ENCODE measurements around the gene ARAP1.

ARAP1 gene

DNA sequence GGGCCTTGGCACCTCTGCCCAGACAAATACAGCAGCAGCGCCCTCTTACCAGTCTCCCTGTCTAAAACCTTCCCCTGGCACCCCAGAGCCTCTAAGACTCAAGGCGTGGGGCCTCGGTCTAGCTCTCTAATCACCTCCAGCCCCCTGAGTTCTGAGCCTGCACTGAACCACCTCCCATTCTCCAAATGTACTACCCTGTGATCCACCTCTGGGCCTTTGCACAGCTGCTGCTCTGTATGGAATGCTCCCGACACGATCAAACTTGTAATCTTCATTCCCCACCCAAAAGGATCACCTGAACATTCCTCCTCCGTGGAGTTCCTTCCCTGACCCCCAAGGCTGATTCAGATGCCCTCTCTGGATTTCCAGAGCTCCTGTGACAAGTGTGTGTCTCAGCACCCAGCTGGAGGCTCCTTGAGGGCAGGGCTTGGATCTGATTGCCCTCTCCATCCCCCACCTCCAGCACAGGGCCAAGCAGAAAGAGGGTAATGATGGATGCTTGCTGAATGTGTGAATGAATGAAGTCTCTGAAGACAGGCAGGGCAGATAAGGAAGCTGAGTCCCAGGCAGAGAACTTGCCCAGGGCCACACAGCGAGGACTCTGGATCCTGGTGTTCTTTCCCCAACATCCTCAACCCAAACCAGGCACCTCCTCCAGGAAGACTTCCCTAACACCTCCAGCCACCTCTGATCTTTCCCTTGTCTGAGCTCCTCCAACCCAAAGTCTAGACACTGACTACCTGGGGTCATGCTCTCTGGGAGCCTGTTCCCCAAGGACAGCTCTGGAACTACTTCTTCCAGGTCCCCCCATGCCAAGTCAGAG, 23.3 kb upstream of the ARAP1 start:
- no peak overlapping the region for H3K4me3 ChIP-seq (ENCODE audit: low read depth, low read length)
- no peak for DNase-seq (ENCODE audit: low read depth, low spot score)
- in situ Hi-C loops (cut with HindIII; ENCODE audit: low sequenced_read_pairs), result no loop called here
- TF ChIP-seq, protein P1, sequence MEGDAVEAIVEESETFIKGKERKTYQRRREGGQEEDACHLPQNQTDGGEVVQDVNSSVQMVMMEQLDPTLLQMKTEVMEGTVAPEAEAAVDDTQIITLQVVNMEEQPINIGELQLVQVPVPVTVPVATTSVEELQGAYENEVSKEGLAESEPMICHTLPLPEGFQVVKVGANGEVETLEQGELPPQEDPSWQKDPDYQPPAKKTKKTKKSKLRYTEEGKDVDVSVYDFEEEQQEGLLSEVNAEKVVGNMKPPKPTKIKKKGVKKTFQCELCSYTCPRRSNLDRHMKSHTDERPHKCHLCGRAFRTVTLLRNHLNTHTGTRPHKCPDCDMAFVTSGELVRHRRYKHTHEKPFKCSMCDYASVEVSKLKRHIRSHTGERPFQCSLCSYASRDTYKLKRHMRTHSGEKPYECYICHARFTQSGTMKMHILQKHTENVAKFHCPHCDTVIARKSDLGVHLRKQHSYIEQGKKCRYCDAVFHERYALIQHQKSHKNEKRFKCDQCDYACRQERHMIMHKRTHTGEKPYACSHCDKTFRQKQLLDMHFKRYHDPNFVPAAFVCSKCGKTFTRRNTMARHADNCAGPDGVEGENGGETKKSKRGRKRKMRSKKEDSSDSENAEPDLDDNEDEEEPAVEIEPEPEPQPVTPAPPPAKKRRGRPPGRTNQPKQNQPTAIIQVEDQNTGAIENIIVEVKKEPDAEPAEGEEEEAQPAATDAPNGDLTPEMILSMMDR (IDR thresholded peaks at IDR 0.05; ENCODE audit: low read depth, low read length), result no peak

DNA sequence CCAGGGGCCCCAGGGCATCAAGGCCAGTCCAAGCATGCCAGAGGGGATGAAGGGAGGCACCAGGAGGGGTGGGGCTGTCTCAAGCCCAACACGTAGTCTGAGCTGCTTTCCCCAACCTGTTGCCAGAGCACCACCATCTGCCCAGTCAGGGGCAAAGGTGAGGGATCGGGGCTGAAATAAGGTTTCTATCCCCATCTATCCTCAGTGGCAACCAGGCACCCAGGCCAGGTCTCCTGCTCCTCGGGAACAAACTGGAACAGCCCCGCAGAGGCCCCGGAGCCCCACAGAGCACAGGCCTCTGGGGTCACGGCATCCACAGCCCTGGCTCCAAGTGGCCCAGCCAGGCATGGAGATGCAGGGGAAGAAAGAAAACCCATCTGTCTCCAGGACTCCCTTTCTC, 22.3 kb upstream of the ARAP1 start:
- TF ChIP-seq, protein P1 (IDR thresholded peaks at IDR 0.05; ENCODE audit: low read depth, low read length), result no peak
- in situ Hi-C loops (cut with HindIII; ENCODE audit: low sequenced_read_pairs), result no loop called here
- no peak overlapping the region for H3K4me3 ChIP-seq (ENCODE audit: low read depth, low read length)
- DNase-seq (ENCODE audit: low read depth, low spot score), result no peak

DNA sequence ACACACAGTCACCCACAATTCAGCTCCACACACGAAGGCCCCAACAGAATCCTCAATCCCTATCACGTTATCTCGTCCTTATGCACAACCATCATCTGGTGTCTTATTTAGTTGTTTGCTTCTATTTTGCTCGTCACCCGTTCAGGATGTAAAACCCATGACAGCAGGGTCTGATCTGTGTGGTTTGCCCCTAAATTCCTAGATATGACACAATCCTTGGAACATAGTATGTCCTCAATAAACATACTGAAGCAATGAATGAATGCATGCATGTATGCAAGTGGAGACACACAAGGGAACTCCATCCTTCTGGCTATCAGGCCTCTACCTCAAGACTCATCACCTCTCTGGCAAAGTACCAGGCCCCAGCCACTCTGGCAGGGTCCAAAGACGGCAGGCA, 21.5 kb upstream of the ARAP1 start:
- in situ Hi-C loops (cut with HindIII; ENCODE audit: low sequenced_read_pairs), result no loop called here
- DNase-seq (ENCODE audit: low read depth, low spot score), result no peak
- no peak overlapping the region for H3K4me3 ChIP-seq (ENCODE audit: low read depth, low read length)
- TF ChIP-seq, protein P1 (IDR thresholded peaks at IDR 0.05; ENCODE audit: low read depth, low read length), result no peak

DNA sequence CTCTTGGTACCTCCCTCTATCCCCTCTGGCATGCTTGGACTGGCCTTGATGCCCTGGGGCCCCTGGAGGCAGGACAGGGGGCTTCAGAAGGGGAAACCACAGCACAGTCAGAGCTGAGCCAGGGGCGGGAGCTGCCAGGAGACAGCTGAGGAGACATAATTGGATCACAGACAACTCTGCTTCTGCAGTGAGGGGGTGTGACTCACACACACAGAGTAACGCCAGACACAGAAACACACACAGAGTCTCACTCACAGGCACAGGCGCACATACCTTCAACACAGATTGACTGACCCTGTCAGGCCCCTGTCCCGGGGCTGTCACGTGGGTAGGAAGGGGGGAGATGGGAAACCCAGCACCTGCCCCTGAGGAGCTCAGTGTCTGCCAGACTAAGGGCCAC, 21.1 kb upstream of the ARAP1 start:
- H3K4me3 ChIP-seq (ENCODE audit: low read depth, low read length), result no peak overlapping the region
- DNase-seq (ENCODE audit: low read depth, low spot score), result peak; percentile 85
- TF ChIP-seq, protein P1 (IDR thresholded peaks at IDR 0.05; ENCODE audit: low read depth, low read length), result no peak
- in situ Hi-C loops (cut with HindIII; ENCODE audit: low sequenced_read_pairs), result no loop called here

DNA sequence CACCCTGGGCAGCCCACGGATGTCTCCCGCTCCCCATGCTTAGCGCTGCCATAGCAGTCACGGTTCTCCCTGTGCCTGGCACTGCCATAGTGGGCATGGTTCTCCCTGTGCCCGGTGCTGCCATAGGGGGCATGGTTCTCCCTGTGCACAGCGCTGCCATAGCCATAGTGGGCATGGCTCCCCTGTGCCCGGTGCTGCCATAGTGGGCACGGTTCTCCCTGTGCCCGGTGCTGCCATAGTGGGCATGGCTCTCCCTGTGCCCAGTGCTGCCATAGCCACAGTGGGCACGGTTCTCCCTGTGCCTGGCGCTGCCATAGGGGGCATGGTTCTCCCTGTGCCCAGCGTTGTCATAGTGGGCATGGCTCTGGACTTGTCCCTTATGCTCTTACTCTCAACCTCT, 19.9 kb upstream of the ARAP1 start:
- DNase-seq (ENCODE audit: low read depth, low spot score), result no peak
- TF ChIP-seq, protein P1 (IDR thresholded peaks at IDR 0.05; ENCODE audit: low read depth, low read length), result no peak
- in situ Hi-C loops (cut with HindIII; ENCODE audit: low sequenced_read_pairs), result no loop called here

DNA sequence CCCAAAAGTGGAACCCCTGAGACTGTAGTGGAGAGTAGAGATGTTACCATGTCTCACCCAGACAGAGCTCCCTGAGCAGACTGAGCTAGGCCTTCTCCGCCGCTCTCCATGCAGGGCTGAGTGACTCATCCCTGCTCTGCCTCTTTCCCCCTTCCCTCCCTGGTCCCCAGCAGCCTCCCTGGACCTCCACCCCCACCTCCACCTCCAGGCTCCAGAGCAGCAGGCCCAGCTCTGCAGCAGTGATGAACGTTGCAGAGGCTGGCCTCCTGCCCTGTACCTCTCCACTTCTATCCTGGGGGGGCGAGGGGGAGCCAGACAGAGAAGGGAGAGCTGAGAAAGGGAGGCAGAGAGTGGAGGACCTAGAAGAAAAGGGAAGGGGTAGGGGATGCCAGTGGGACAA, 19.3 kb upstream of the ARAP1 start:
- in situ Hi-C loops (cut with HindIII; ENCODE audit: low sequenced_read_pairs), result no loop called here
- no peak overlapping the region for H3K4me3 ChIP-seq (ENCODE audit: low read depth, low read length)
- DNase-seq (ENCODE audit: low read depth, low spot score), result peak; percentile 60
- TF ChIP-seq, protein P1 (IDR thresholded peaks at IDR 0.05; ENCODE audit: low read depth, low read length), result no peak

More for the DNA sequence above, 19.9 kb upstream of the ARAP1 start:
- no peak overlapping the region for H3K4me3 ChIP-seq (ENCODE audit: low read depth, low read length)
